GM23338 (cell line): ENCODE data around the gene KRTAP6-1. TPM values are rescaled to one million over a fixed set of nuclear protein-coding genes. Genes with fewer than 3 reads are reported as not detected.

Experiments
- ATAC-seq: fragments of 200-7000 bp; cut with Tn5 transposase; 3 replicates; pipeline ENCODE4 v1.9.1; 2020
- DNase-seq: peaks from one replicate; pipeline ENCODE4 v3.0.0-alpha.2; 2015; ENCODE audit warnings: low spot score
- H2AFZ ChIP-seq: fragments of 200-600 bp; sonication (generic); 2 replicates; pipeline ENCODE4 v1.8.0; 2016; ENCODE audit warnings: antibody characterized with exemption, mild to moderate bottlenecking, moderate library complexity
- H3F3A ChIP-seq: fragments of 200-600 bp; sonication (generic); replicated peaks from 2 replicates; pipeline ENCODE4 v1.8.0; 2017; ENCODE audit warnings: antibody characterized with exemption, mixed run types, low read depth
- H3K27ac ChIP-seq: fragments of 200-600 bp; sonication (generic); 2 replicates; pipeline ENCODE4 v1.6.1; 2016; ENCODE audit warnings: low read depth
- H3K27me3 ChIP-seq: fragments of 200-600 bp; sonication (generic); 2 replicates; pipeline ENCODE4 v1.8.0; 2016; ENCODE audit warnings: mild to moderate bottlenecking, mixed run types, moderate library complexity; ENCODE audit not compliant: insufficient read depth
- H3K36me3 ChIP-seq: fragments of 200-600 bp; sonication (generic); 2 replicates; pipeline ENCODE4 v1.8.0; 2016; ENCODE audit warnings: mild to moderate bottlenecking; ENCODE audit not compliant: insufficient read depth
- H3K4me1 ChIP-seq: fragments of 200-600 bp; sonication (generic); 2 replicates; pipeline ENCODE4 v1.8.0; 2016; ENCODE audit warnings: mild to moderate bottlenecking, moderate library complexity; ENCODE audit not compliant: insufficient read depth
- H3K4me2 ChIP-seq: fragments of 200-600 bp; sonication (generic); 2 replicates; pipeline ENCODE4 v1.7.1; 2017; ENCODE audit warnings: mixed run types
- H3K4me3 ChIP-seq: fragments of 200-600 bp; sonication (generic); 2 replicates; pipeline ENCODE4 v1.6.1; 2016; ENCODE audit warnings: mixed run types
- H3K79me2 ChIP-seq: fragments of 200-600 bp; sonication (generic); replicated peaks from 2 replicates; pipeline ENCODE4 v1.8.0; 2017; ENCODE audit warnings: mild to moderate bottlenecking; ENCODE audit not compliant: insufficient read depth
- H3K9me2 ChIP-seq: fragments of 200-600 bp; sonication (generic); 2 replicates; pipeline ENCODE4 v1.8.0; 2017; ENCODE audit not compliant: insufficient read depth
- H4K20me1 ChIP-seq: fragments of 200-600 bp; sonication (generic); replicated peaks from 2 replicates; pipeline ENCODE4 v1.8.0; 2017; ENCODE audit warnings: mild to moderate bottlenecking; ENCODE audit not compliant: insufficient read depth
- H3K27ac Mint-ChIP-seq: 2 replicates; pipeline ENCODE4 v1.8.0; 2020; ENCODE audit warnings: inconsistent platforms, mild to moderate bottlenecking, moderate library complexity, mixed read lengths
- H3K27me3 Mint-ChIP-seq: 3 replicates; pipeline ENCODE4 v1.8.0; 2022; ENCODE audit warnings: low read depth, mild to moderate bottlenecking, moderate library complexity, mixed read lengths, inconsistent platforms; ENCODE audit not compliant: insufficient read depth, poor library complexity
- H3K36me3 Mint-ChIP-seq: 3 replicates; pipeline ENCODE4 v1.8.0; 2021; ENCODE audit warnings: low read depth, mild to moderate bottlenecking, inconsistent platforms, moderate library complexity, mixed read lengths
- H3K4me1 Mint-ChIP-seq: 3 replicates; pipeline ENCODE4 v1.8.0; 2020; ENCODE audit warnings: mild to moderate bottlenecking, inconsistent platforms, mixed read lengths
- H3K4me3 Mint-ChIP-seq: 3 replicates; pipeline ENCODE4 v1.8.0; 2021; ENCODE audit warnings: moderate library complexity, mild to moderate bottlenecking, inconsistent platforms, mixed read lengths
- H3K9me3 Mint-ChIP-seq: 3 replicates; pipeline ENCODE4 v1.8.0; 2020; ENCODE audit warnings: moderate library complexity, mild to moderate bottlenecking, inconsistent platforms, mixed read lengths
- CREB1 ChIP-seq: fragments of 250-450 bp; sonication (Bioruptor Pico); IDR thresholded peaks from 2 replicates; pipeline ENCODE4 v1.5.0; 2020; ENCODE audit warnings: low read depth, mild to moderate bottlenecking, moderate library complexity
- CTCF ChIP-seq, 2 experiments: fragments of 200-600 bp in 1 of 2; sonication (generic) in 1 of 2; conservative IDR thresholded peaks; 2 replicates each; pipeline versions ENCODE4 v1.5.1 to v1.6.1; 2016 to 2017; ENCODE audit warnings: antibody characterized with exemption in 2 of 2, low read depth in 2 of 2, mild to moderate bottlenecking in 2 of 2, moderate library complexity in 1 of 2
- ETS1 ChIP-seq: IDR thresholded peaks from 2 replicates; pipeline ENCODE4 v1.6.1; 2016; ENCODE audit warnings: antibody characterized with exemption
- EZH2 ChIP-seq: fragments of 200-600 bp; sonication (generic); IDR thresholded peaks from one replicate; pipeline ENCODE4 v1.8.0; 2017; ENCODE audit warnings: antibody characterized with exemption, mild to moderate bottlenecking, low read depth; ENCODE audit not compliant: unreplicated experiment
- EZH2phosphoT487 ChIP-seq: fragments of 200-600 bp; sonication (generic); IDR thresholded peaks from one replicate; pipeline ENCODE4 v1.8.1; 2018; ENCODE audit warnings: antibody characterized with exemption; ENCODE audit not compliant: unreplicated experiment
- JUNB ChIP-seq: IDR thresholded peaks from one replicate; pipeline ENCODE4 v1.6.1; 2016; ENCODE audit warnings: antibody characterized with exemption; ENCODE audit not compliant: unreplicated experiment
- NANOG ChIP-seq: IDR thresholded peaks from 2 replicates; pipeline ENCODE4 v1.6.1; 2016; ENCODE audit warnings: antibody characterized with exemption, borderline replicate concordance
- POLR2AphosphoS5 ChIP-seq: IDR thresholded peaks from 2 replicates; pipeline ENCODE4 v1.6.1; 2016; ENCODE audit warnings: antibody characterized with exemption, low read depth
- REST ChIP-seq: IDR thresholded peaks from one replicate; pipeline ENCODE4 v1.6.1; 2018; ENCODE audit warnings: antibody characterized with exemption; ENCODE audit not compliant: unreplicated experiment
- STAT1 ChIP-seq: IDR thresholded peaks from one replicate; pipeline ENCODE4 v1.6.1; 2016; ENCODE audit warnings: antibody characterized with exemption; ENCODE audit not compliant: unreplicated experiment
- ZNF114 ChIP-seq: fragments of 250-450 bp; sonication (Bioruptor Pico); IDR thresholded peaks from 2 replicates; pipeline ENCODE4 v1.5.0; 2020; ENCODE audit warnings: mild to moderate bottlenecking, moderate library complexity
- ZNF331 ChIP-seq: fragments of 250-450 bp; sonication (Bioruptor Pico); IDR thresholded peaks from 2 replicates; pipeline ENCODE4 v1.5.0; 2020; ENCODE audit warnings: low read depth, mild to moderate bottlenecking, moderate library complexity
- ZNF462 ChIP-seq: fragments of 250-450 bp; sonication (Bioruptor Pico); IDR thresholded peaks from 2 replicates; pipeline ENCODE4 v1.5.0; 2020; ENCODE audit warnings: mild to moderate bottlenecking, moderate library complexity
- polyA plus RNA-seq: library from polyadenylated mRNA; unstranded; fragments of >200 nt; fragmentation: Nextera tagmentation; extraction: Ambion mirVana; gene quantifications from 2 replicates; pipeline ENCODE4 v1.2.1, GENCODE V29; 2016
- total RNA-seq: library from RNA; depleted of rRNA; stranded (reverse); fragments of >200 nt; shearing (Covaris generic); gene quantifications from 2 replicates; pipeline ENCODE4 v1.2.3, GENCODE V29; 2014

KRTAP6-1 gene
- total and polyA plus RNA-seq, 2 experiments from 2014 or later = not detected

- H3K27me3 ChIP-seq = no peaks in the 10 kb centered on the region
- Mint-ChIP-seq H3K9me3 (no peaks in the 10 kb centered on the region; the same call in 2 of the 3 replicates), H3K36me3 (no peaks in the 10 kb centered on the region), H3K27ac (no peak within 1 kb of the TSS), H3K27me3 (peaks cover 2% of the 10 kb centered on the region), H3K4me3 (no peak within 1 kb of the TSS), H3K4me1 (no peaks in the 10 kb centered on the region)
- no peak within 1 kb of the TSS for H3K27ac ChIP-seq
- ATAC-seq (no peak), DNase-seq (no peak)
- no peak within 1 kb of the TSS for H3K4me3 ChIP-seq
- no peaks in the 10 kb centered on the region for H4K20me1 ChIP-seq
- no peaks in the 10 kb centered on the region for H3K36me3 ChIP-seq
- H3K4me1 ChIP-seq = no peaks in the 10 kb centered on the region
- H2AFZ ChIP-seq = no peak within 1 kb of the TSS
- no peaks in the 10 kb centered on the region for H3K79me2 ChIP-seq
- TF ChIP-seq JUNB (no peak), CTCF (conservative IDR thresholded peaks at IDR 0.05; ENCODE audit: low read depth in 2 of 2) (no peak), ETS1 (no peak), CREB1 (CRISPR knock-in tag) (no peak), POLR2AphosphoS5 (no peak), EZH2phosphoT487 (no peak), REST (no peak), EZH2 (no peak), ZNF114 (CRISPR knock-in tag) (no peak), ZNF462 (CRISPR knock-in tag) (no peak), STAT1 (no peak), NANOG (no peak), ZNF331 (no peak)
- H3K4me2 ChIP-seq = no peak within 1 kb of the TSS
- H3K9me2 ChIP-seq = no peaks in the 10 kb centered on the region; the same call in 1 of the 2 replicates
- no peaks in the 10 kb centered on the region for H3F3A ChIP-seq
These were observed 21.2 kb upstream of the KRTAP6-1 start, which contains the start of gene KRTAP20-2 for GRCh38 chr21:30634906-30635305. KRTAP20-2 (plus strand) TSS chr21:30635206; CDS start chr21:30635264, 58 bp downstream.
